Subcutaneous abdominal adipose tissue (tissue), 5 donors: ENCODE measurements around the gene CDKL5.

Source experiments
- H3K27ac ChIP-seq: one replicate; pipeline ENCODE4 v1.7.0; 2013; ENCODE audit warnings: low read depth, mild to moderate bottlenecking, inconsistent platforms, low read length, moderate library complexity
- H3K27me3 ChIP-seq, 5 donors: one replicate each; pipeline ENCODE4 v1.7.0; 2013; ENCODE audit warnings: low read length in 5 of 5, inconsistent platforms in 1 of 5; ENCODE audit not compliant: control insufficient read depth in 5 of 5, insufficient read depth in 4 of 5
- H3K36me3 ChIP-seq, 5 donors: one replicate each; pipeline ENCODE4 v1.7.0; 2013; ENCODE audit warnings: low read length in 5 of 5; ENCODE audit not compliant: control insufficient read depth in 5 of 5, insufficient read depth in 5 of 5
- H3K4me1 ChIP-seq, 5 donors: one replicate each; pipeline ENCODE4 v1.7.0; 2013; ENCODE audit warnings: low read length in 5 of 5, mild to moderate bottlenecking in 3 of 5, moderate library complexity in 1 of 5; ENCODE audit not compliant: control insufficient read depth in 5 of 5, insufficient read depth in 5 of 5
- H3K4me3 ChIP-seq, 5 donors: one replicate each; pipeline ENCODE4 v1.7.0; 2013; ENCODE audit warnings: low read length in 5 of 5, low read depth in 1 of 5
- H3K9ac ChIP-seq, 5 donors: one replicate each; pipeline ENCODE4 v1.7.0; 2013; ENCODE audit warnings: low read length in 5 of 5, mild to moderate bottlenecking in 4 of 5, moderate library complexity in 3 of 5
- H3K9me3 ChIP-seq, 5 donors: one replicate each; pipeline ENCODE4 v1.7.0; 2013; ENCODE audit warnings: low read length in 5 of 5; ENCODE audit not compliant: control insufficient read depth in 5 of 5
- donor health status: healthy.
- donor health status: healthy.
- donor health status: healthy.
- donor health status: healthy.
- donor health status: healthy.

CDKL5 gene

GRCh38 chrX:18620349-18620748 is 194.9 kb downstream of the CDKL5 start:
- no peak overlapping the region for H3K9ac ChIP-seq
- peaks cover 0 to 4% (median 3%) of the 10 kb centered on the region in 5 donors for H3K36me3 ChIP-seq
- H3K27me3 ChIP-seq = peaks cover 0 to 7% (median 0%) of the 10 kb centered on the region in 5 donors
- H3K4me3 ChIP-seq = no peak overlapping the region
- no peaks in the 10 kb centered on the region for H3K9me3 ChIP-seq
- H3K4me1 ChIP-seq = no peaks in the 10 kb centered on the region
- no peak overlapping the region for H3K27ac ChIP-seq

- Histone ChIP-seq H3K9ac (no peak overlapping the region), H3K27me3 (peaks cover 0 to 5% (median 0%) of the 10 kb centered on the region in 5 donors), H3K36me3 (peaks cover 0 to 10% (median 8%) of the 10 kb centered on the region in 5 donors), H3K9me3 (no peaks in the 10 kb centered on the region), H3K4me3 (no peak overlapping the region), H3K4me1 (no peaks in the 10 kb centered on the region), H3K27ac (no peak overlapping the region)
These were observed 199.2 kb downstream of the CDKL5 start for GRCh38 chrX:18624599-18624998.

GRCh38 chrX:18630934-18631333 is 205.5 kb downstream of the CDKL5 start:
- peaks cover 0 to 10% (median 2%) of the 10 kb centered on the region in 5 donors for H3K36me3 ChIP-seq
- no peaks in the 10 kb centered on the region for H3K4me1 ChIP-seq
- H3K27ac ChIP-seq = no peak overlapping the region
- H3K4me3 ChIP-seq = no peak overlapping the region
- H3K9ac ChIP-seq = no peak overlapping the region
- no peaks in the 10 kb centered on the region for H3K9me3 ChIP-seq
- H3K27me3 ChIP-seq = peaks cover 0 to 10% (median 0%) of the 10 kb centered on the region in 5 donors

GRCh38 chrX:18638398-18638797 is 213.0 kb downstream of the CDKL5 start:
- Histone ChIP-seq H3K36me3 (peaks cover 0 to 3% (median 0%) of the 10 kb centered on the region in 5 donors), H3K27ac (no peak overlapping the region)

GRCh38 chrX:18639280-18639679 is 213.9 kb downstream of the CDKL5 start:
- H3K9ac ChIP-seq = no peak overlapping the region
- H3K27me3 ChIP-seq = peaks cover 0 to 6% (median 0%) of the 10 kb centered on the region in 5 donors
- H3K27ac ChIP-seq = no peak overlapping the region
- no peaks in the 10 kb centered on the region for H3K36me3 ChIP-seq
- H3K4me1 ChIP-seq = no peaks in the 10 kb centered on the region
- peaks cover 0 to 2% (median 0%) of the 10 kb centered on the region in 5 donors for H3K9me3 ChIP-seq
- H3K4me3 ChIP-seq = no peak overlapping the region

More at GRCh38 chrX:18638398-18638797, 213.0 kb downstream of the CDKL5 start:
- Histone ChIP-seq H3K9me3 (peaks cover 0 to 2% (median 0%) of the 10 kb centered on the region in 5 donors), H3K27me3 (peaks cover 0 to 8% (median 0%) of the 10 kb centered on the region in 5 donors), H3K4me1 (no peaks in the 10 kb centered on the region), H3K4me3 (no peak overlapping the region), H3K9ac (no peak overlapping the region)

GRCh38 chrX:18640686-18641085 is 215.3 kb downstream of the CDKL5 start:
- Histone ChIP-seq H3K9ac (no peak overlapping the region), H3K27me3 (peaks cover 0 to 8% (median 0%) of the 10 kb centered on the region in 5 donors), H3K4me3 (peak overlapping the region in 1 of 5 donors; percentile 5), H3K36me3 (no peaks in the 10 kb centered on the region), H3K4me1 (no peaks in the 10 kb centered on the region), H3K9me3 (peaks cover 0 to 2% (median 0%) of the 10 kb centered on the region in 5 donors), H3K27ac (no peak overlapping the region)

- Histone ChIP-seq H3K4me3 (no peak overlapping the region), H3K36me3 (no peaks in the 10 kb centered on the region), H3K9me3 (peaks cover 0 to 2% (median 0%) of the 10 kb centered on the region in 5 donors), H3K27me3 (peaks cover 0 to 8% (median 5%) of the 10 kb centered on the region in 5 donors), H3K27ac (no peak overlapping the region), H3K9ac (no peak overlapping the region), H3K4me1 (no peaks in the 10 kb centered on the region)
These were observed 217.8 kb downstream of the CDKL5 start for GRCh38 chrX:18643243-18643642.

GRCh38 chrX:18643853-18644252 is 218.4 kb downstream of the CDKL5 start:
- Histone ChIP-seq H3K4me3 (no peak overlapping the region), H3K9ac (no peak overlapping the region), H3K27ac (no peak overlapping the region), H3K4me1 (no peaks in the 10 kb centered on the region), H3K36me3 (no peaks in the 10 kb centered on the region), H3K9me3 (peaks cover 0 to 2% (median 0%) of the 10 kb centered on the region in 5 donors), H3K27me3 (peaks cover 0 to 8% (median 5%) of the 10 kb centered on the region in 5 donors)

GRCh38 chrX:18647621-18648020 is 222.2 kb downstream of the CDKL5 start:
- no peak overlapping the region for H3K27ac ChIP-seq
- no peaks in the 10 kb centered on the region for H3K9me3 ChIP-seq
- peaks cover 0 to 4% (median 0%) of the 10 kb centered on the region in 5 donors for H3K4me1 ChIP-seq
- no peak overlapping the region for H3K9ac ChIP-seq
- peaks cover 0 to 8% (median 6%) of the 10 kb centered on the region in 5 donors for H3K27me3 ChIP-seq
- no peak overlapping the region for H3K4me3 ChIP-seq
- no peaks in the 10 kb centered on the region for H3K36me3 ChIP-seq

- Histone ChIP-seq H3K27me3 (peaks cover 0 to 8% (median 6%) of the 10 kb centered on the region in 5 donors), H3K9ac (no peak overlapping the region), H3K4me3 (no peak overlapping the region), H3K9me3 (no peaks in the 10 kb centered on the region), H3K27ac (no peak overlapping the region), H3K4me1 (peaks cover 0 to 4% (median 0%) of the 10 kb centered on the region in 5 donors), H3K36me3 (no peaks in the 10 kb centered on the region)
These were observed 224.1 kb downstream of the CDKL5 start for GRCh38 chrX:18649498-18649951.
